ENCODE data around the gene XDH. TPM values are rescaled to one million over a fixed set of nuclear protein-coding genes. Genes with fewer than 3 reads are reported as not detected.

Gene XDH
- total RNA-seq, 4 donors from 2014 or later: under 0.01 TPM; not detected in 3

GRCh38 chr2:31312898-31313297, 101.6 kb downstream of the XDH start:
- H3K4me3 ChIP-seq: no peak overlapping the region
- no peaks in the 10 kb centered on the region for H3K36me3 ChIP-seq
- H3K9me3 ChIP-seq: peaks cover 0 to 3% (median 0%) of the 10 kb centered on the region in 4 donors
- peaks cover 0 to 2% (median under 1%) of the 10 kb centered on the region in 4 donors for H3K4me1 ChIP-seq
- TF ChIP-seq POLR2A (IDR thresholded peaks at IDR 0.05) (no peak), EP300 (IDR thresholded peaks at IDR 0.05) (no peak), CTCF (IDR thresholded peaks at IDR 0.05) (no peak)
- WGBS, 2 donors: 84 to 88% methylated on average over 3 of the region's 3 CpGs
- H3K27ac ChIP-seq: no peak overlapping the region
- DNase-seq (ENCODE audit: low spot score in 2 of 2): no peak
- H3K27me3 ChIP-seq: no peaks in the 10 kb centered on the region

GRCh38 chr2:31304816-31305215, 109.7 kb downstream of the XDH start:
- Histone ChIP-seq H3K27me3 (no peaks in the 10 kb centered on the region), H3K4me1 (no peaks in the 10 kb centered on the region), H3K9me3 (peaks cover 0 to 3% (median 0%) of the 10 kb centered on the region in 4 donors), H3K36me3 (no peaks in the 10 kb centered on the region), H3K4me3 (no peak overlapping the region), H3K27ac (no peak overlapping the region)
- WGBS, 2 donors: 69 to 81% methylated on average over 2 of the region's 2 CpGs
- no peak for TF ChIP-seq POLR2A (IDR thresholded peaks at IDR 0.05)
- TF ChIP-seq EP300 (IDR thresholded peaks at IDR 0.05): no peak
- no peak for TF ChIP-seq CTCF (IDR thresholded peaks at IDR 0.05)
- DNase-seq (ENCODE audit: low spot score in 2 of 2): no peak

GRCh38 chr2:31302940-31303563, 111.5 kb downstream of the XDH start:
- no peak for DNase-seq (ENCODE audit: low spot score in 2 of 2)
- TF ChIP-seq EP300 (IDR thresholded peaks at IDR 0.05): no peak
- 66 to 81% methylated on average over 9 of the region's 9 CpGs for WGBS, 2 donors
- no peaks in the 10 kb centered on the region for H3K4me1 ChIP-seq
- H3K36me3 ChIP-seq: no peaks in the 10 kb centered on the region
- H3K4me3 ChIP-seq: no peak overlapping the region
- H3K27me3 ChIP-seq: no peaks in the 10 kb centered on the region
- no peaks in the 10 kb centered on the region for H3K9me3 ChIP-seq
- H3K27ac ChIP-seq: no peak overlapping the region

- Histone ChIP-seq H3K36me3 (no peaks in the 10 kb centered on the region), H3K27ac (no peak overlapping the region), H3K4me3 (no peak overlapping the region), H3K4me1 (no peaks in the 10 kb centered on the region), H3K27me3 (no peaks in the 10 kb centered on the region), H3K9me3 (no peaks in the 10 kb centered on the region)
- no peak for DNase-seq (ENCODE audit: low spot score in 2 of 2)
- TF ChIP-seq CTCF (IDR thresholded peaks at IDR 0.05) (no peak), EP300 (IDR thresholded peaks at IDR 0.05) (no peak)
Observed at GRCh38 chr2:31300309-31300708, 114.2 kb downstream of the XDH start.

- no peak for DNase-seq (ENCODE audit: low spot score in 2 of 2)
- Histone ChIP-seq H3K27me3 (no peaks in the 10 kb centered on the region), H3K4me3 (no peak overlapping the region), H3K4me1 (no peaks in the 10 kb centered on the region), H3K36me3 (no peaks in the 10 kb centered on the region), H3K9me3 (no peaks in the 10 kb centered on the region), H3K27ac (no peak overlapping the region)
- WGBS, 2 donors: 62 to 65% methylated on average over 4 of the region's 4 CpGs
- TF ChIP-seq EP300 (IDR thresholded peaks at IDR 0.05) (no peak), CTCF (IDR thresholded peaks at IDR 0.05) (no peak), POLR2A (IDR thresholded peaks at IDR 0.05) (no peak)
Observed at GRCh38 chr2:31299547-31299946, 115.0 kb downstream of the XDH start.

GRCh38 chr2:31297751-31298150, 116.8 kb downstream of the XDH start:
- Histone ChIP-seq H3K4me1 (no peaks in the 10 kb centered on the region), H3K4me3 (no peak overlapping the region), H3K9me3 (no peaks in the 10 kb centered on the region), H3K36me3 (no peaks in the 10 kb centered on the region), H3K27me3 (no peaks in the 10 kb centered on the region), H3K27ac (no peak overlapping the region)
- 50 to 58% methylated on average over 1 of the region's 1 CpG for WGBS, 2 donors
- TF ChIP-seq POLR2A (IDR thresholded peaks at IDR 0.05) (no peak), CTCF (IDR thresholded peaks at IDR 0.05) (no peak), EP300 (IDR thresholded peaks at IDR 0.05) (no peak)
- DNase-seq (ENCODE audit: low spot score in 2 of 2): no peak
